Epithelial cell of esophagus (primary cell): Measurements from ENCODE around the gene ZNF214.

Experiments used
- DNase-seq: peaks from one replicate; pipeline ENCODE4 v3.0.0; 2010; ENCODE audit warnings: low read depth
- H3K4me3 ChIP-seq: 2 replicates; pipeline ENCODE4 v1.5.1; 2011; ENCODE audit warnings: mild to moderate bottlenecking, low read length, control low read depth
- TF ChIP-seq, protein P1 (sequence below): IDR thresholded peaks from 2 replicates; pipeline ENCODE4 v1.5.1; 2011; ENCODE audit warnings: low read depth, mild to moderate bottlenecking, low read length, control low read depth, inconsistent platforms; ENCODE audit not compliant: insufficient read depth; ENCODE audit errors: missing control alignments

The ZNF214 gene

DNA sequence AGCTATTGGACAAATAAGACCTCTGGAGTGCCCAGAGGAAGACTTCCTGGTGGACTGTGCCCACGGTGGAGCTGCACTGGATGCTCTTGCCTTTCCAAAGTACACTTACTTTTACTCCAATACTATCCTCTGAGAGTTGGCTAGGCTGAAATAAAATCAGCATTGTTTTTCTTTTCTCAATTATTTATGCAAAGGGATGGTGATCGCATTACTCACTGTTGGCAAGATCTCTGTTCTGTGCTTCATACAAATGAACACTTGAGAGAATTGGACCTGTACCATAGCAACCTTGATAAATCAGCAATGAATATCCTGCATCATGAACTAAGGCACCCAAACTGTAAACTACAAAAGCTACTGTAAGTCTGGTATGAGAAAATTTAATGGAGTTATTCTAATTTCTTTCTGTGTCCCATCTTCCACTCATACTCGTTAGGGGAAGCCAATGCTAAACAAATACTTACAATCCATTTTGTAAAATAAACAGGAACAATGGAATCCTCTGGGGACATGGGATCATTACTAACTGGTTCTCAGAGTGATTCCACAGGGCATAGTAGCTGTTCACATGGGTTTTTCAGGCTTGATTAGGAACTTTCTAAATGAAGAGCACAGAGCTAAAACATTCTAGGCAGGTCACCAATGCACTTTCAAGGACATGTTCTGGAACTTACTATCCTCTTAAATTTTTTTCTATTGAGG is 26.5 kb upstream of the ZNF214 start:
- TF ChIP-seq, protein P1, sequence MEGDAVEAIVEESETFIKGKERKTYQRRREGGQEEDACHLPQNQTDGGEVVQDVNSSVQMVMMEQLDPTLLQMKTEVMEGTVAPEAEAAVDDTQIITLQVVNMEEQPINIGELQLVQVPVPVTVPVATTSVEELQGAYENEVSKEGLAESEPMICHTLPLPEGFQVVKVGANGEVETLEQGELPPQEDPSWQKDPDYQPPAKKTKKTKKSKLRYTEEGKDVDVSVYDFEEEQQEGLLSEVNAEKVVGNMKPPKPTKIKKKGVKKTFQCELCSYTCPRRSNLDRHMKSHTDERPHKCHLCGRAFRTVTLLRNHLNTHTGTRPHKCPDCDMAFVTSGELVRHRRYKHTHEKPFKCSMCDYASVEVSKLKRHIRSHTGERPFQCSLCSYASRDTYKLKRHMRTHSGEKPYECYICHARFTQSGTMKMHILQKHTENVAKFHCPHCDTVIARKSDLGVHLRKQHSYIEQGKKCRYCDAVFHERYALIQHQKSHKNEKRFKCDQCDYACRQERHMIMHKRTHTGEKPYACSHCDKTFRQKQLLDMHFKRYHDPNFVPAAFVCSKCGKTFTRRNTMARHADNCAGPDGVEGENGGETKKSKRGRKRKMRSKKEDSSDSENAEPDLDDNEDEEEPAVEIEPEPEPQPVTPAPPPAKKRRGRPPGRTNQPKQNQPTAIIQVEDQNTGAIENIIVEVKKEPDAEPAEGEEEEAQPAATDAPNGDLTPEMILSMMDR: no peak
- no peak for DNase-seq
- H3K4me3 ChIP-seq: no peak overlapping the region

DNA sequence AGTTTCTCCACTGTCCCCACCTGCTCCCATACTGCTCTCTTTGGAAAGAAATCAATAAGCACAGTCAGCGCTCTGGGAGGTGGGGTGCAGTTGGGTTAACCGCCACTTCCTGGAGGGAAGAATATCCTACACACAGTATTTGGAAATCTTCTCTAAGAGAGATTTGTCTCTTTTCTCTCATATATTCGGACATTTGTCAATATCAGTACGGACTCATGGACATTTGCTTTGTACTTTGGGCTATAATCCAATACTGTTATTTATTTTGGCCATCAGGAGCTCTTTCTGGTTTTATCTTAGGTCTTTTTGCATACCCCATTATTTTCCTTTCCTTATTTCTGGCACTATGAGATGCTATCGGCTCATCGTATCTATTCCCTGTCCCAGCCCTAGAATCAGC is 13.9 kb upstream of the ZNF214 start:
- TF ChIP-seq, protein P1: no peak
- no peak overlapping the region for H3K4me3 ChIP-seq
- no peak for DNase-seq

DNA sequence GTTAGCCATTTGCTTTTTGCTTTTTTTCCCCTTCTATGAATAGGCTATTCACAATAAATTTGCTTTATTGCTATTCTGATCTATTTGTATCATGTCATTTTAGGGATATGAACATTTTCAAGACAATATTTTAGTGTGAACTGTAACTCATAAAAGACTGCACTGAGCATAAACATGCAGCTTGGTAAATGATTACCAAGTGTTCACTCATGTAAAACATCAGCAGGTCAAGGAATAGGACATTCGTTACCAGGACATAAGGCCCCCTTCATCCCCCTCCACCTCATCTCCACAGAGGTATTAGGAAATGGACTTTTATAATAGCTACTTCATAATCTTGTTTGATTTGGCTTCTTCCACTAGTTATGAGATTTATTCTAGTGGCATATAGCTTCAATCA is 12.5 kb upstream of the ZNF214 start:
- H3K4me3 ChIP-seq: no peak overlapping the region
- no peak for DNase-seq
- TF ChIP-seq, protein P1: no peak

DNA sequence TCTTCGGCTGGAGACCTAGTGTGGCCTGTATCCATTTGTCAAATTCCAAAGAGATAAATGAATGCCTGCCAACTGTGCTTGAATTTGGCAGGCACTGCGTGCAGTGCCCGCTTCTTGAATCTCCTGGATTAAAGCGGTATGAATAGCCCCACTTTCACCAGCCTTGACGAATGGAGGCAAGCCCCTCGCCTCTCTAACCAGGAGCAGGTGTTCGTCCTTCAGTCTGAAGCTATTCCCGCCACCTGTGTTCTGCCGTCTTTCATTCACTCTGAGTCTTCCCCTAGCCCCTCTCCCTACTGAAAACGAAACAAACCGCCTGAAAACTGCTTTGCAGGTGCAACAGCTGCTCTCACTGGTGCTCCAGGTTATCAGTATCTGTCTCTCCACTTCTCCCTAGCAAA is 11.3 kb upstream of the ZNF214 start:
- DNase-seq: no peak
- TF ChIP-seq, protein P1: no peak
- no peak overlapping the region for H3K4me3 ChIP-seq

DNA sequence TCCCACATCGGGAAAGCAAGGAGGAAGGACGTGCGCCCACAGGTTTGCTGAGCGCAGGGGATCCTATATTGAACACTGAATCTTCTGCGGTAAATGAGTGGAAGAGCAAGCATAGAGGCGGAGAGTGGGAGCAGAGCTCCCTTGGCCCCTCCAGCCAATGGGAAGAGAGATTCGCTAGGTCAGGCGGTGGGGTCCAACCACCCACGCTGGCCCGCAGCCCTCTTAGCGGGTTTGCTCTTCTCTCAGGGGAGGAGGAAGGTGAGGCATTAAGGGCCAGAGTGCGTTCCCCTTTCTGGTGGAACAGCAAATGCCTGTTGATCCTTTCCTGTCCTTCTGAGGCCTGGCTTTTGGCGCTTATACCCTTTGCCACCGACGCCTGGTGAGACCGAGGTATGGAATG is 10.7 kb upstream of the ZNF214 start:
- TF ChIP-seq, protein P1: no peak

DNA sequence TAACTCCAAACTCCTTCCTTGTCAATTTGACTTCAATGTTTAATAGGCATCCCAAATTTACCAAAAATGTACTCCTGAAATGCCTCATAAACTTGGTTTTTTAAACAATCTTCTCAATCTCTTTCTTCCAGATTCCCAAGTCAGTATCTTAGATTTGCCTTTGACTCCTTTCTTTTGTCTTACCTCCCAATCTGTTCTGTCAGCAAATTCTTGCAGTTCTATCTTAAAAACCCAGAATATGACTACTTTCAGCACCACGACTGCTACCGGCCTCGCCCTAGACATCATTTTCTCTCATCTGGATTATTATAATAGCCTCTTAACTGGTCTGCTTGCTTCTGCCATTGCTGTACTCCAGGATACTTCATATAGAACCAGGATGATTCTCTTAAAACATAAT is 8.0 kb upstream of the ZNF214 start:
- TF ChIP-seq, protein P1: no peak
- DNase-seq: no peak
- H3K4me3 ChIP-seq: no peak overlapping the region

More for the DNA sequence above, 10.7 kb upstream of the ZNF214 start:
- DNase-seq: no peak
- H3K4me3 ChIP-seq: no peak overlapping the region

DNA sequence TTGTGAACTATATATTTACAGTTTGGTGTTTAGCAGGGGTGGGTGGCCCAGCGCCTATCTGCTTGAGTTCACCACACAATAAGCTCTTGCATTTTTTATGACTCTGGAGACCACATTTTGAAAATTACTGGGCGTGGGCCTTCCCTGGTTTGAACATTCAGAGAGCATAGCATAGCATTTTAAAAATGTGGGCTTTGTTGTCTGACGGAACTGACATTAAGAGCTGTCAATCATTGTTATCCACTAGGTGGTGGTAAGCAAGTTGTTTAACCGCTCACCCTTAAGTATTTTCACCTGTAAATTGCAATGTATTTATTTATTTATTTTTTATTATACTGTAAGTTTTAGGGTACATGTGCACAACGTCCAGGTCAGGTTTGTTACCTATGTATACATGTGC is 1.2 kb upstream of the ZNF214 start:
- H3K4me3 ChIP-seq: no peak overlapping the region
- TF ChIP-seq, protein P1: no peak
- no peak for DNase-seq
